HAP-1 (cell line): ENCODE results near the gene HSDL2.
"Not testable (repeated sequence)": the region's sequence is repeated elsewhere in the genome, so short reads cannot be mapped to it uniquely, and the experiment has no call there.

Experiments
- DNase-seq, 2 experiments: peaks; one replicate each; pipeline ENCODE4 v3.0.0-alpha.2; 2016 to 2020; ENCODE audit warnings: low spot score in 2 of 2
- H3K27me3 ChIP-seq: fragments of 250-450 bp; sonication (Bioruptor Pico); 2 replicates; pipeline ENCODE4 v1.5.1; 2020; ENCODE audit warnings: low read depth, mild to moderate bottlenecking, moderate library complexity
- H3K36me3 ChIP-seq: fragments of 250-450 bp; sonication (Bioruptor Pico); replicated peaks from 2 replicates; pipeline ENCODE4 v1.5.1; 2020; ENCODE audit warnings: mild to moderate bottlenecking
- H3K4me1 ChIP-seq: fragments of 250-450 bp; sonication (Bioruptor Pico); 2 replicates; pipeline ENCODE4 v1.5.1; 2020; ENCODE audit warnings: mild to moderate bottlenecking
- H3K4me3 ChIP-seq: fragments of 250-450 bp; sonication (Bioruptor Pico); 2 replicates; pipeline ENCODE4 v1.5.1; 2020; ENCODE audit warnings: mild to moderate bottlenecking, moderate library complexity
- H3K9me3 ChIP-seq: fragments of 250-450 bp; sonication (Bioruptor Pico); 2 replicates; pipeline ENCODE4 v1.5.1; 2020; ENCODE audit warnings: mild to moderate bottlenecking, moderate library complexity
- in situ Hi-C: fragments of 300-500 bp; cut with MboI; formaldehyde crosslinking; loops from 3 replicates; pipeline ENCODE4 v1.14.3; 2020; ENCODE audit warnings: low sequenced_read_pairs, inconsistent platforms, mixed read lengths

HSDL2 gene

DNA sequence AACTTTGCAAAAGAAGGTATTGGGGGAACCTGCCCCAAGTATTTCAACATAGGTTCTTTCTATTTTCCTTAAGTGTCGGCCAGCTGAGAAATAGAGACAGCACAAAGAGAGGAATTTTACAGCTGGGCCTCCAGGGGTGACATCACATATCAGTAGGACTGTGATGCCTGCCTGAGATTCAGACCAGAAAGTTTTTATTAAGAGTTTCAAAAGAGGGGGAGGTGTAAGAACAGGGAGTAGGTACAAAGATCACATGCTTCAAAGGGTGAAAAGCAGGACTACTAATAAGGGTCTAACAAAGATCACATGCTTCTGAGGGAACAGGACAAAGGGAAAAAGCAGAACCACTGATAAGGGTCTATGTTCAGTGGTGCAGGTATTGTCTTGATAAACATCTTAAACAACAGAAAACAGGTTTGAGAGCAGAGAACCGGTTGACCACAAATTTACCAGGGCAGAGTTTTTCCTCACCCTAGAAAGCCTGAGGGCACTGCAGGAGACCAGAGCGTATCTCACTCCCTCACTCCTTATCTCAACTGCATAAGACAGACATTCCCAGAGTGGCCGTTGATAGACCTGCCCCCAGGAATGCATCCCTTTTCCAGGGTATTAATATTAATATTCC lies 12.1 kb downstream of the HSDL2 start:
- in situ Hi-C loops, H3K4me1 ChIP-seq, H3K36me3 ChIP-seq, DNase-seq, H3K9me3 ChIP-seq, H3K27me3 ChIP-seq, H3K4me3 ChIP-seq: not testable (repeated sequence)

DNA sequence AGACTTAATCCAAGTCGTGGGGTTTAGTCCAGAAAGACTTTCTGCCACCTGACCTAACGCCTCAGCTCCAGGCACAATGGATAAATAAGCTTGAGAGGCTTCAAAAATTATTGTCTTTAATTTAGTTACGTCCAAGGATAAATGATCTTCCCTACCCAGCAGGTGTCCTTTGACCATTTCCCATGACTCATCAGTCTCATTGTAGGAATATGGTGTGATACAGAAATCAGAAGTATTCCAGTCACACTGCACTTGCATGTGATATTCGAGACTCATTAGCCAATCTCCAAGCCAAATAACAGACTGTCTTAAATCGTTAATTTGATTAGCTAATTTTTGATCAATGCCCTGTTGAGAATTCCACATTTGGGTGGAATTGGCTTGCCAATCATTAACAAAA lies 13.2 kb downstream of the HSDL2 start:
- in situ Hi-C loops, H3K9me3 ChIP-seq, H3K4me3 ChIP-seq, H3K4me1 ChIP-seq, H3K27me3 ChIP-seq, DNase-seq, H3K36me3 ChIP-seq: not testable (repeated sequence)

DNA sequence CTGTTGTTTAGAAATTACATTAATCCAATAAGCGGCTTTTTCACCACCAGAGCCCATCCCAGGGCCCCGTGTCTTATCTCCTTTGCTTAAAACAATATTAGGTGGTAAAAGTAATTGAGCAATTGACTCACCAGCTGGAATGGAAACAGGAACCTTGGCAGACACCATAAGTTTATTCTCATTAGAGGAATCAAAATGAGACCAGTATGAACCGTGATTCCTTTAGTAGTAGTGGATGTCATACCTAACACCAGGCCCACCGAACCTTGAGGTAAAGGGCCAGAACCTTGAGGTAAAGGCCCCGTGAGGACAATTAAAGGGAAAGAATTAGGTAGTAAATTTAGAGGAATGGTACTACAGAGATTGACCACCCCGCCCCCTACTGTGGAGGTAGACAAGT lies 16.5 kb downstream of the HSDL2 start:
- H3K4me3 ChIP-seq: no peak overlapping the region
- H3K9me3 ChIP-seq: no peaks in the 10 kb centered on the region
- H3K36me3 ChIP-seq: no peaks in the 10 kb centered on the region
- no peaks in the 10 kb centered on the region for H3K27me3 ChIP-seq
- in situ Hi-C loops: no loop called here
- DNase-seq: no peak
- H3K4me1 ChIP-seq: no peaks in the 10 kb centered on the region

DNA sequence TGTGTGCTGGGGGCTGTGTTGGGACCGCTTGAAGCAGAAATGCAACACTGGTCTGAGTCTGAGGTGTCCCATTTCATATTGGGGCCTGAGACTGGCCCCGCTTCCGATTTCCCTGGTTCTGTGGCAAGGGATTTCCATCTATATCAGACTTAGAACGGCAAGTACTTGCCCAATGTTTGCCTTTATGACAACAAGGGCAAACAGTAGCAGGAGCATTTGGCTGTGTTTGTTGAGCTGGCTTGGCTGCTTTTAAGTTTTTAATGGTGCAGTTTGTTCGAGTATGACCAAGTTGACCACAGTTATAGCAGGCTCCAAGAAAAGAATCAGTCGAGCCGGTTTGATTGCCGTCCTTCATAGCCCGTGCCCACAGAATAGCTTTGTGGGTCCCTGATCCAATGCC lies 17.0 kb downstream of the HSDL2 start:
- in situ Hi-C loops: no loop called here

DNA sequence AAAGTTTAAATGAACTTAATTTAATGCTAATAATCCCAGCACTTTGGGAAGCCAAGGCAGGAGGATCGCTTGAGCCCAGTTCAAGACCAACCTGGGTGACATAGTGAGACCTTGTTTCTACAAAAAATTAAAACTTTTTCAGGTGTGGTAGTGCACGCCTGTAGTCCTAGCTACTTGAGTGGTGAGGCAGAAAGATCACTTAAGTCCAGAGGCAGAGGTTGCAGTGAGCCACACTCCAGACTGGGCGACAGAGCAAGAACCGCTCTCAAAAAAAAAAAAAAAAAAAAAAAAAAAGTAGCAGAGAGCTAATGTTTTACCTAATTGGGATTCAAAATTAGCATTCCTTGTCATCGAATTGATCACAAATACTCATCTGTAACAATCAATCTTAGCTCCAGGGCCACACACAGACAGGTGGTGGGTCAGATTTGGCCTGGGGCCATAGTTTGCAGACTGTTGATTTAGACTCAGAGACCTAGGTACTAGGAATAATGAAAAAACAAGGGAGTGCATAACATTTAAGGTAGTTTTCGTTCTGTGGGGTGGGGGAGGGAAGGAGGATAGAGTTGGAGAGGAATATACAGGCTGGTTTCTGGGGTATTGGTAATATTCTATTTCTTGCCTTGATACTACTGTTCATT lies 21.4 kb downstream of the HSDL2 start:
- no peaks in the 10 kb centered on the region; the same call in 1 of the 2 replicates for H3K4me1 ChIP-seq
- no peak overlapping the region for H3K4me3 ChIP-seq
- in situ Hi-C loops: no loop called here
- H3K9me3 ChIP-seq: no peaks in the 10 kb centered on the region
- no peaks in the 10 kb centered on the region for H3K36me3 ChIP-seq
- no peak for DNase-seq
- H3K27me3 ChIP-seq: no peaks in the 10 kb centered on the region

More for the DNA sequence above, 17.0 kb downstream of the HSDL2 start:
- H3K9me3 ChIP-seq: no peaks in the 10 kb centered on the region
- H3K27me3 ChIP-seq: no peaks in the 10 kb centered on the region
- H3K36me3 ChIP-seq: no peaks in the 10 kb centered on the region
- no peak for DNase-seq
- H3K4me1 ChIP-seq: no peaks in the 10 kb centered on the region; the same call in 1 of the 2 replicates
- H3K4me3 ChIP-seq: no peak overlapping the region

DNA sequence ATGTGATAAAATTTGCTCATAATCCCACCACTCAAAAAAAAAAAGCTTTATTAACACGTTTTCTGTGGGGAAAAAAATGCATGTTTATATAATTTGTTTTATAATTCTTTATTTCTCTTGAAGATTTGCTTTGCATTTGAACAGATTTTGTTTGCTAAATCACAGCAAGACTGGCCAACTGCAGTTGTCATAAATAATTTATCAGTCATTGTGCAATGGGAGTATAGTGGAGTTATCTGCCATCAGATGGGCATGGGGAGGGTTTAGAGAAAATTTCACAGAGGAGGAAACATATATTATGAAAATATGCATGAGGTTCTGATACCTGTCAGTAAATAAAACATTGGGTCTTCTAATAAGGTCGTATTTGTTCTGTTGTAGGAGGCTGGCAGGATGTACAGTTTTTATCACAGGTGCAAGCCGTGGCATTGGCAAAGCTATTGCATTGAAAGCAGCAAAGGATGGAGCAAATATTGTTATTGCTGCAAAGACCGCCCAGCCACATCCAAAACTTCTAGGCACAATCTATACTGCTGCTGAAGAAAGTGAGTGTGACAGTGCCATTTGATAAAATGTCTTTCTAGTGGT lies 23.8 kb downstream of the HSDL2 start:
- Histone ChIP-seq H3K36me3 (0 out of 2 replicates have a peak, but pooled peaks cover 3% of the 10 kb centered on the region), H3K27me3 (no peaks in the 10 kb centered on the region), H3K4me1 (peaks cover 3% of the 10 kb centered on the region; the same call in 1 of the 2 replicates), H3K4me3 (no peak overlapping the region), H3K9me3 (no peaks in the 10 kb centered on the region)
- in situ Hi-C loops: no loop called here
- DNase-seq: no peak

DNA sequence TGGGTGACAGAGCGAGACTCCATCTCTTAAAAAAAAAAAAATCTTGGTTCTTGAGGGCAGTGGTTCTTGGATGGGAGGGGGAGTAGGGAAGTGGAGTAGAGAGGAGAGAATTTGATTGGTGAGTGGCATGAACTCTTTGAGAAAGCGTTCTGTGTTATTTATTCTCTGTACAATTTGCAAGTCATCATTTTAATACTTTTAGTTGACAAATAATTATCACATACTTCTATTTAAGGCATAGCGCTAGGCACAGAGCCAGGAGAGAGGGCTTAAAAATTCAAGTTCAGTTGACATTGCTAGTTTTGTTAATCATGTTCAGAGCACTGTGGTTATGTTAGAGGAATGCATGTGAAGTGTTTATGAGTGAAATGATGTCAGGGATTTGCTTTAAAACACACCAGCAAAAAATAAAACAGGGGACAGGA lies 24.6 kb downstream of the HSDL2 start:
- Histone ChIP-seq H3K4me3 (no peak overlapping the region), H3K9me3 (no peaks in the 10 kb centered on the region), H3K4me1 (peaks cover 9% of the 10 kb centered on the region), H3K36me3 (0 out of 2 replicates have a peak, but pooled peaks cover 3% of the 10 kb centered on the region), H3K27me3 (no peaks in the 10 kb centered on the region)
- no peak for DNase-seq
- in situ Hi-C loops: no loop called here

DNA sequence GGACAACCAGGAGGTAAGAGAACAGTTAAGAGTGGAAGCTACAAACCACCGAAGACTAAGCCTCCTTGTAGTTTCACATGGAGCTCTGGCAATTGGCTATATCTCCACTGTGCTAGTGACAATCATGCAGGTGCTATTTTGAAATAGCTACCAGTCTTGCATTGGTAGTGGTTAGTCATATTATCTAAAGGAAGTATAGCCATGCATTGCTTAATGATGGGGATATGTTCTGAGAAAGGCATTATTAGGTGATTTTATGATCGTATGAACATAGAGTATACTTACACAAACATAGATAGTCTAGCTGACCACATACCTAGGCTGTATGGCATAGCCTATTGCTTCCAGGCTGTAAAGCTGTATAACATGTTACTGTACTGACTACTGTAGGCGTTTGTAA lies 28.4 kb downstream of the HSDL2 start:
- in situ Hi-C loops: no loop called here
- Histone ChIP-seq H3K4me1 (peaks cover 14% of the 10 kb centered on the region), H3K9me3 (no peaks in the 10 kb centered on the region), H3K36me3 (0 out of 2 replicates have a peak, but pooled peaks cover 3% of the 10 kb centered on the region), H3K27me3 (no peaks in the 10 kb centered on the region), H3K4me3 (no peak overlapping the region)
- no peak for DNase-seq

DNA sequence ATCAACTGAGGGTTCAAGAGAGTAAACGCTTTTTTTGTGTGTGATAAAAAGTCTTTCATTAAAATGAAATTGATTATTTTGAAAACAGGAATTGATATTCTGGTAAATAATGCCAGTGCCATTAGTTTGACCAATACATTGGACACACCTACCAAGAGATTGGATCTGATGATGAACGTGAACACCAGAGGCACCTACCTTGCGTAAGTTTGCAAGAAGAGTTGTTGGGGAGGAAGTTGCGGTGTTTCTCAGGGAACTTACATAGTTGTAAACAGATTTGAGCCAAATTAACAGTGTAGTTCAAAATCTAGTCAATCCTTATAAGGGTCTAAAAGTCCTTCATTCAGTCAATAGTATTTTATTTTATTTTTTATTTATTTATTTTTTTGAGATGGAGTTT lies 28.9 kb downstream of the HSDL2 start:
- in situ Hi-C loops: no loop called here
- Histone ChIP-seq H3K4me1 (peaks cover 14% of the 10 kb centered on the region), H3K36me3 (0 out of 2 replicates have a peak, but pooled peaks cover 3% of the 10 kb centered on the region)

DNA sequence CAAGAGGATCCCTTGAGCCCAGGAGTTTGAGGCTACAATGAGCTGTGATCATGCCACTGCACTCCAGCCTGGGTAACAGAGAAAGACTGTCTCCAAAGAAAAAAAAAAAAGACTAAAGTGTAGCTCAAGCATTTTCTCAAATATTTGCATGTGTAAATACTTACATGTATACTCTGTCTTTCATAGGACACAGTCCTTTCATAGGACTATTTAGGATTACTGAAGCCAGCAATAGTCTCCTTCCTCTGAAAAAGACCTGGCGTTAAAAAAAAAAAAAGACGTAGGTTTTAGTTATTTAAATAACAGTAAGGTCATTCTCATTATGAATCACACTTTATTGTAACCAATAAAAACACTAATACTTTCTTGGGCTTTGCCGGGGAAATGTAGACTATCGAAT lies 29.9 kb downstream of the HSDL2 start:
- H3K36me3 ChIP-seq: 0 out of 2 replicates have a peak, but pooled peaks cover 3% of the 10 kb centered on the region
- in situ Hi-C loops: no loop called here
- no peaks in the 10 kb centered on the region for H3K27me3 ChIP-seq
- H3K4me1 ChIP-seq: peaks cover 14% of the 10 kb centered on the region
- no peaks in the 10 kb centered on the region for H3K9me3 ChIP-seq
- DNase-seq: peak; percentile 12 to 87
- H3K4me3 ChIP-seq: no peak overlapping the region

More for the DNA sequence above, 28.9 kb downstream of the HSDL2 start:
- no peak for DNase-seq
- Histone ChIP-seq H3K4me3 (no peak overlapping the region), H3K27me3 (no peaks in the 10 kb centered on the region), H3K9me3 (no peaks in the 10 kb centered on the region)

DNA sequence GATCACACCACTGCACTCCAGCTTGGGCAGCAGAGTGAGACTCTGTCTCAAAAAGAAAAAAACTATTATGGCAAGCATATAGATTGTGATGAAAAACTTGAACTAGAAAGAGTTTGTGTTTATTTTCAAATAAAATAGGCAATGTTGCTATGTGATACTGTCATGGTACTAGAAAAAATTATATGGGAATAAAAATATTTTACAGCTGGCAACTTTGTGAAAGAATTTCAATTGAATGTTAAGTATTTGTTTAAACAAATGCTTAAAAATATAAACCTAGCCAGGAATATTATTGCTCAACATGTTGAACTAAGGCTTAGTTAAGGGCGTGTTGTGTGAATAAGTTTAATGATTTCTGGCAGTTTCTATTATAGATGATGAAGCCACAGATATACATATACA lies 31.7 kb downstream of the HSDL2 start:
- no peak for DNase-seq
- no peak overlapping the region for H3K4me3 ChIP-seq
- no peaks in the 10 kb centered on the region for H3K9me3 ChIP-seq
- H3K36me3 ChIP-seq: 0 out of 2 replicates have a peak, but pooled peaks cover 3% of the 10 kb centered on the region
- H3K4me1 ChIP-seq: peaks cover 14% of the 10 kb centered on the region
- in situ Hi-C loops: no loop called here
- H3K27me3 ChIP-seq: no peaks in the 10 kb centered on the region

DNA sequence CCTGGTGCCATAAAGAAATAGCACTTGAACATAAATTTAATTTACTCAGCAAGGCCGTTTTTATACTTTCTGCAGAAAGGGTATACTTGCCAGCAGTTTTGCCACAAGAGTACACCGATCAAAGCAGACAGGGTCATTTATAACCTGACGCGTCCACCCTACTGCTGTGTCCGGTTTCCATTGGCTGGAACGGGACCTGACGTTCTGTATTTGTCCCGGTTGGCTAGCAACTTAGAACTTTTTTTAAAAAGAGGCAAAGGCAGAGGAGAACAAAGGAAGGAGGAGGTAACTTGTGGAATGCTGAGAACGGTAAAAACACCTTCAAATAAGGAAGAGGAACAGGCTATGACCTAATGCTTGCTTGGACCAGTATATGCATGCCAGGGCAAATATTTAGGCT lies 33.8 kb downstream of the HSDL2 start:
- H3K4me3 ChIP-seq, H3K27me3 ChIP-seq, H3K36me3 ChIP-seq, H3K9me3 ChIP-seq, in situ Hi-C loops, DNase-seq: not testable (repeated sequence)
- H3K4me1 ChIP-seq: peaks cover 11% of the 10 kb centered on the region

DNA sequence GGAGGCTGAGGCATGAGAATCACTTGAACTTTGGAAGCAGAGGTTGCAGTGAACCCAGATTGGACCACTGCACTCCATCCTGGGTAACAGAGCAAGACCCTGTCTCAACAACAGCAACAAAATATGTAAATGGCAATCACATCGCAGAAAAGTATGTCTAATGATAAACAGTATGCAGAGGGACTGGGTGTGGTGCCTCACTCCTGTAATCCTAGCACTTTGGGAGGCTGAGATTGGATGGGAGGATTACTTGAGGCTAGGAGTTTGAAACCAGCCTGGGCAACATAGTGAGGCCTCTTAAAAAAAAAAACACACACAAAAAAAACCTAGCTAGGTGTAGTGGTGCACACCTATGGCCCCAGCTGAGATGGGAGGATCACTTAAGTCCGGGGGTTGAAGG lies 40.3 kb downstream of the HSDL2 start:
- no peaks in the 10 kb centered on the region for H3K4me1 ChIP-seq
- no peak overlapping the region for H3K4me3 ChIP-seq
- in situ Hi-C loops: no loop called here
- 0 out of 2 replicates have a peak, but pooled peaks cover 5% of the 10 kb centered on the region for H3K36me3 ChIP-seq
- DNase-seq: no peak
- no peaks in the 10 kb centered on the region for H3K9me3 ChIP-seq
- H3K27me3 ChIP-seq: no peaks in the 10 kb centered on the region

DNA sequence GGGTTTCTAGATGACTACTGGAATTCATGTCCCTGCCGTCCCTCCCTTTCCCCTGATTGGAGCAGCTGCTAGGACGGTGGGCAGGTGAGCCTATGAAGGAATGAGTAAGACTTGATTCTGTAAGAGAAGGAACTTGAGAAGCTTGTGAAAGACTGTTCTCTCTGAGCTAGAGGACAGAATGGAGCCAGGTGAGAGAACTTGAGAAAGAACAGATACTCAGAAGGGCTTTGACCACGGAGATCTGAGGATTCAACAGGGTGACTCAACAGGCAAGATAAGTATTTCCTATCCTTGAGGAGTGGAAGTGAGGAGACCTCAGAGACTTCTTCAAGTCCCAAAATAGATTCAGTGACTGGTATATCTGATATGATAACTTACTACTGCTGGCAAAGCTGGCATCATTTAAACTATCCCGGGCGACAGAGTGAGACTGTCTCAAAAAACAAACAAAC lies 41.9 kb downstream of the HSDL2 start:
- in situ Hi-C loops: no loop called here
- DNase-seq: no peak
- H3K36me3 ChIP-seq: 0 out of 2 replicates have a peak, but pooled peaks cover 5% of the 10 kb centered on the region

More for the DNA sequence above, 41.9 kb downstream of the HSDL2 start:
- no peaks in the 10 kb centered on the region for H3K9me3 ChIP-seq
- H3K27me3 ChIP-seq: no peaks in the 10 kb centered on the region
- no peak overlapping the region for H3K4me3 ChIP-seq
- no peaks in the 10 kb centered on the region for H3K4me1 ChIP-seq
